GM21367 (cell line): Measurements from ENCODE around the gene TCF7L2.

Source experiments
- ATAC-seq: cut with Tn5 transposase; IDR thresholded peaks from one replicate; pipeline ENCODE4 v1.9.1; 2021; ENCODE audit not compliant: unreplicated experiment

The TCF7L2 gene

DNA sequence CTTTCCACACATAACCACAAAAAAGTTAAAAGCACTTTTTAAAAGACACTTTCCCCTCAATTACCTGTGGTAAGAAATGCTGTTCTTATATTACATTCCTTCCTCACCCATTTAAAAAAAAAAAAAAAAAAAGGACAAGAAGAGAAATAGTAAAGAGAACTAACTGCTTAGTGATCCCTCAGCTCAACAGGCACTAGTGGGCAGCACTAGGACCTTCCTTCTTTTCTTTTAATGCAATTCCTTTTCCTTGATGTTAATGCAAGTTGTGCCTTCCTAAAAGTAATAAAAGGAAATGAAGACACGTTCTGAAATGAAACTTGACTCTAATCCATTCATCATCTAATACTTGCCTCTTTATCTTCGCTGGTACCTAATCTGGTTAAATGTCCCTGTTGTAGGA is 189.7 kb downstream of the TCF7L2 start:
- no peak for ATAC-seq

DNA sequence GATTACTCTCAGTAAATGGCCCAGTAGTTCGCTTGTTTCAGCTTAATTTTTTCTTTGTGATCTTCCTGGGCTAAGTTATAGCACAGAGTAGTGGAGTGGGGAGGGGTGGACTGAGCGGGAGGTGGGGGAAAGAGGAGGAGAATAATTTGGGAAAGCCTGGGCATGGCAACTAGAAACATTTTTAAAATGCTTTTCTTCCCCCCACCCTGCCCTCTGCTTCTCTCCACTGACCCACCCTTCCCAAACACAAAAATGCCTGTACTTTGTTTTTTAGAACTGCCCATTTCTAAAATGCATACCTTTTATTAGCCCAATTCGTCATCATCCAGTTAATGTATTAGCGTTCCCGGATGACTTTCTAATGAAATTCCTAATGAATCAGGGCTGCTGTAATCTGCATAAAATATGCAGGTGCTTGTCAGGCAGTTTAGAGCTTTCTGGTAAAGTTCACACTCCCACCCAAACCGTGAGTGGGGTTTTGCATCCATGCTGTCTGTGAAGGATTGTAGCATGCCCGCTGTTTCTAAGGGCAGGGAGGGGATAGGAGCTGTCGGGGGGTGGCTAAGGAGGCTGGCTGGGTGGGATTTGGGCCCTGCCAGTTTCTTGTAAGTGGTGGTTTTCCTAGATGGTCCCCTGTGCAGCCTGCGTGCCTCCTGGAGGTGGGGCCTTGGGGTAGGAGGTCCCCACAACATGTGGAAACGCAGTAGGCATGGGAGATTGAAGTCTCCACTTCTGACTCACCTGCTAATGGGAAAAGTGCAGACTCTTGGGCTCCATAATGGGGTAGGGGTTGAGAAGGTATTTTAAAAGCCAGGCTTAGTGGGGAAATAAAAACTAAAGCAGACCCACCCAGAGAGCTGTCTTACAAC is 190.3 kb downstream of the TCF7L2 start:
- no peak for ATAC-seq

DNA sequence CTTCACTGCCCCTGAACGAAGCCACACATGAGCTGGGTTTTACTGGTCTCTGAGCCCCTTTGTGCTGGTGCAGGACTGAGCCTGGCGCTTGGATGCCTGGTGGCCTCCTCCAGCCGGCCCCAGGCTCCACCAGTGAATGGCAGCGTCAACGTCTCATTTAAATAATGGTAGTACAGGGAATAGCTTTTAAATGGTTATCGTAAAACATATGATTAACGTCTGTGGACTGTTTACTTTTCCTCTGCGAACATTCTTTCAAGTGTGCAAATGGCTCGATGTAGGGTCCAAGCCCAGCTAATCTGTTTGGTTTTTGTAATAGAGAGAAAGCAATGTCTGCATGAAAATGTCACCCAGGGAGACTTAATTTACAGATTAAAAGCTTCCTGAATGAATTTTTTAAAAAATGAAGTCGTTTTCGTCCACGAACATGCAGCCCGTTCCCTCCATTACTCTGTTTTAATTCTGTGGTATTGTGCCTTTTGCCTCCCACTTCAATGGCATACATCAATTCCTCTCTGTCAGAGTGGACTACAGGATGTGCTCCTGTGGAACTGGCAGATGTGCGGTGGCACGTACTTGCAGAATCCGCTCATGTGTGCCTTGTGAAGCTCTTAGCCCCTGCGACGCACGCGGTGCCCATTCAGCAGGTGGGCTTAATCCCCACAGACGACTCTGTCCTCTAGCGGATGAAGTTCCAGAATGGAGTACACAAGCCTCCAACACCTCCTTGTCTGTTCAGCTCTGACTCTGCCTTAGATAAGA is 192.7 kb downstream of the TCF7L2 start:
- ATAC-seq: no peak

DNA sequence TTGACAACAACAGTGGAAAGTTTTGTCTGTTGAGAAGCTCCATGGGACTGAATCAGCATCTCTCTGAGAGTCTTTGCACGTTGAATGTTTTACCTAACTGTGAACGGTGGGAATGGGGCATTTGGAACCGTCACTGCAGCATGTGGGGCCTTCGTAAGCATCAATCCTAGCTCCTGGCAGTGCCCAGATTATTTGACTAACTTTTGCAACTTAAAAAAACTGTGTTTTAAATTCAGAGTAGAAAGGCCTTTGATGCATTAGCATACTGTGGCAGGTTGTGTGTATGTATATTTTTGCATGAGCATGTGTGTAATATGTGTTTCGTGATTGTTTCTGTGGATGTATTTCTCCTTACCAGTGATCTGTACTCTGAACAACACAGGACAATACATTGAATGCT is 194.5 kb downstream of the TCF7L2 start:
- no peak for ATAC-seq

DNA sequence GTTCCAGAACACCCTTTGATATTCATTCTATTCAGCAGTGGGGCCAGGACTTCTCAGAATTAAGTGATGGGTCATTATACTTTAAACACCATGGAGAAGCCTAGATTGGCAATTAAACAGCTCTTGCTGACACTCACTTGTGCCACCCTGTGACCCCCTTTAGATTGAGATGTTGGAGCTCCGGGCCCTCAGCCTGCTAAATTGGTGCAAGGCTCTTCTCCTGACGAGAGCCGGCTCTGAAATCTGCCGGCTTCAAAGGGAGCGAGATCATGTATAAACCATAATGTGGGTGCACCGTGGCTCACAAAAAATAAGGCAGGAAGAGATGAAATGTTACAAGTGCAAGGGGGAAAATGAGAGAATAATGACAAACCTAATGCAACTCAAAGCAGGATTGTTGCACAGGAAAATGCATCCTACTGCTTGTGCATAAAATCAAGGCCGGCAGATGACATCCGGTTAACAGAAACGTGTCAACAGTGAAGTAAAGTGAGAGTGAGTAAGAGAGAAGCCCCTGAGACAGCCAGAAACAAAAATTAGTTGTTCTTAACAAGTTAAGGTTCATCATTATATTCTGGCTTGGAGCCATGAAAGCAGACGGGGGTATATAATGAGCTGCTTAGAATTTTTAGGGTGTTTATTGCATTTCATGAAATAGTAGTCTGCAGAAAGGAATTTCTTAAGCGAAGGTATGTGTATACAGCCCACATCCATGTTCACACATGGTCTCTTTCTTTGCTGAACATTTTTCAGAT is 198.2 kb downstream of the TCF7L2 start:
- no peak for ATAC-seq

DNA sequence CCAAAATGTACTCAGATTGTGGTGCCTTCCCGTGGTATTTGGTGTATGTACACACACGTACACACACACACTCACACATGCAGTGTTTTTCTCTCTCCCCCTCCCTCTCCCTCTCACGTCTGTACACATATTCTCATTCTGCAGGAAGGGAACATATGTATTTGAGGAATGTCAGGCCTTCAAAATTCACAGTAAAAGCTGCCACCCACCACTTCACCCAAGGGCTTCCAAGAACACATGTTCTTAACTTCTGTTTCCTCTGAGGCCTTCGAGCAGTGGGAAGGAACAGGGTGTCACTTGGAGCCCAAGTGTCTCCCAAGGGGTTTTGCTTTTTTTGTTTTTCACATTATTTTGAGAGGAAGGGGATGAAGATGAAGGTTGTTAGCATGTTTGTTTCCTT is 198.9 kb downstream of the TCF7L2 start:
- no peak for ATAC-seq

DNA sequence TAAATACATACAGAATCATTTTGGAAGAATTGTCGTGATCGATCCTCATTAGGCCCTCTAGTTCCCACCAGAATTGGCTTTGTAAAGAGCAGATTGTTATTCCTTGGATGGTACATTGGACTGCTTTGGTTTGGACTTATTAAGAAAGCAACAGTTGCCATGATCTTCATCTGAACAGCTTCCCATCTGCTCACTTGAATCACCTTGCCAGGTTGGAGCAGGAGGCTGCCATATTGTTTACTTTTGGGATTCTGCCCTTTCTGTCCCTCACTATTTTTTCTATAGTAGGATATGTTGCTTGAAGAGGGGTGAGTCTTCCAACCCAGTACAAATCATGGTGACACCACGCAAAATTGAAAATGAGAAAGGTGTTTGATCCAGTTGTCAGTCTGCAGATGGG is 199.6 kb downstream of the TCF7L2 start:
- ATAC-seq: no peak

DNA sequence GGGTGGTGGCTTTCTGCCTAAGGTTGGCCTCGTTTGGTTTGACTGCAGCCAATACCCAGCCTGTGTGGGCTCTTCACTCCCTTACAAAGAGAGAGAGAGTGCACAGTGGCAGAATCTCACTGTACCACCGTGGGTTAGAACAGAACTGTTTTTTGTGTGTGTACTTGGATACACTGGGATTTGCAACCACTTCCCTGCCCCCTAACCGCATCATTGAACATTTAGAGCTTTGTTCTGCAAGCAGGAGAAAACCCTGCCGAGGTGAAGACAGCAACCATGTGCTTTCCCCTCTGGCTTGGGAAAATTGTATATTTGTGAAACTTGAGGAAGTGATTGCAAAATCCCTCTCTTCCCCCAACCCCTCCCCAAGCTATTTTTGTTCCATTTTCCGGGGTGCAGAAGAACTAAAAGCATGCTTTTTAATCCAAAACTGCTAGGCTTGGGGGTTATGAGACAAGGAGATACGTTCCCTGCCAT is 201.2 kb downstream of the TCF7L2 start:
- no peak for ATAC-seq

DNA sequence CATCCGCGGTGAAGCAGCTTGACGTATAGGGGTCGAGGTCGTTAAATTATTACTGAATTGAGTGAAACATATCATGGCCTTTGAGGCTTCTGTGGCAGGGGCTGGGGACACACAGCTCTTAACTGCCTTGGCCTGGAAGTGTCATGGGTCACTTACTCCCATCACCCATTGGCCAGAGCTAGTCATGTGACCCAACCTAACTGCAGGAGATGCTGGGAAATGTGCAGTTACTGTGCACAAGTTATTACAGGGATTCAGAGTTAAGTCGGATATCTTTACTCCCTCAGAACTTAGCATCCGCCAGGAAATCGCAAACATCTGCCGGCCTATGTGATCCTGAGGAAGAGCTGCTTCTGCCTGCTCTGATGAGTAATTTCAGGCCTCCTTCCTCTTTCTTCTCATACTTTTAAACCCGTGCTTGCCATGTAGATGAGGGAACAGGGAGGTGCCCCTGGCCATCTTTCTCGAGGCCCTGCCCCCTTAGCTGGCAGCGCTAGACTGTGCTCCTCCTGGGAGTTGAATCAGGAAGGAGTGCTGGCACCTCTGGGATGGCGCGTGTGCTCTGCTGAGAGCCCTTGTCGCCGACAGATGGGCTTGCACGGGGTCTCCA is 203.6 kb downstream of the TCF7L2 start:
- ATAC-seq: no peak

DNA sequence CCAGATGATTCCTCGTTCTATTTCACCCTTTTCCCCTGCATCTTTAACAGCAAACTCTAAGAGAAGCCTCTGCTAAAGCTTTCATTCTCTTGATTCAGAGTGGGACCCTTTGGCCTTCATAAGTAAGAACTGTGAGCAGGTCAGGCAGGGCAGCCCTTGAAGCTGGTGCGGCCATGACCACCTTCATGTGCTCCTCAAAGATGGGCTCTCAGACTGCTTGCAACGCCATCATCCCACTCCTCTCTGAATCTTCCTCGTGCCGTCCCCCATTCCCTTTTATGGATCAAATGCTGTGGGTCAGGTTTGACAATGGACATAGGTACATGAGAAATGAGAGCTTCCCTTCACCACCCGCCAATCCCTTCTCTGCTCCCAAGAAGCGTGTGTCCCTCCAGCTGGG is 207.4 kb downstream of the TCF7L2 start:
- ATAC-seq: no peak

DNA sequence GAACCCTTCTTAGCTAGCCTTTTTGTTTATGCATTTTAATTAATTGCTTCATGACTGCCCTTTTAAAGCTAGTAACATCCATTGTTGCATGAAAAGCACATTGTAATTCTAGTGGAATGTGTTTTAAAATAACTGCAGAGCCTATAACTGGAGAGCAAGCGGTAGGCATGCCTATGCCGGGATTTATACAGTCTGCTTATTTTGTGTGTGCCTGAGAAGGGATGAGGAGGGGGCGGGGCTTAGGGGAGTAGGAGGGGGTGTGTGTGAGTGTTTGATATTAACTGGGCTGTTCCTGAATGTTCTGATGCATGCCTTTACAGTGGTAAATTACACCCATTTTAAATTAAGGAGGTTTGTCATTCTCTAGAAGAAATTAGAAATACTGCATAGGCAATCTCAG is 208.1 kb downstream of the TCF7L2 start:
- no peak for ATAC-seq

DNA sequence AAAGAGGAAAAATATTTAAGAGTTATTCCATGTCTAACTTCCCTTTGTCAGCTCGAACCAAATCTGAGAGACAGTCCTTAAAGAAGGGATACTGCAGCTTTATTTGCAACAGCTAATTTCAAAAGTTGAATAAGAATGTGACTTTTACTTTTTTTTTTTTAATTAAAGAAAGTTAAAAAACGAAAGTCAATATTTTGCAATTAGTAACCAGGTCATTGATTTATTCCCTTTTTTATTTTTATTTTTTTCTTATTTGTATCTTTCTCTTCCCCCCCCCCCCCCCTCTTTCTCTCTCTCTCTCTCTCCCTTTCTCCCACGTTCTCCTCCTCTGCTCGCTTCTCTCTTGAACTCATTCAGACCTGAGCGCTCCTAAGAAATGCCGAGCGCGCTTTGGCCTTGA is 209.5 kb downstream of the TCF7L2 start:
- no peak for ATAC-seq

DNA sequence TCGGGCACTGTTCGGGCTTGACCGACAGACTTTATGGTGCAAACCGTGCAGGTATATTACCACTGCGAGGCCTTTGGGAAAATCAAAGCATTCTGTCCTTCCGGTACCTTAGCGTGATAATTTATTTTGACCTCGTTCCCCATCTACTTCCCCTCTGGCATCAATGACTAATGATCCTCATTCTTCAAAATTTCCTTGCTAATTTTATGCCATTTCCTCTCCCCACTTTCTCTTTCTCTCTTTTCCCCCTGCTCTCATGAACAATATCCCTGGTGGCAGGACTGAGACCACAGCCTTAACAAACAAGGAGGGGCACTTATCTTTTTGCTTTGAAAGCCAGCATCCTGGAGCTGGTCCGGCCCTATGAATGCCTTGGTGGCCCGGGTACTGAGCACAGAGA is 210.6 kb downstream of the TCF7L2 start:
- no peak for ATAC-seq

DNA sequence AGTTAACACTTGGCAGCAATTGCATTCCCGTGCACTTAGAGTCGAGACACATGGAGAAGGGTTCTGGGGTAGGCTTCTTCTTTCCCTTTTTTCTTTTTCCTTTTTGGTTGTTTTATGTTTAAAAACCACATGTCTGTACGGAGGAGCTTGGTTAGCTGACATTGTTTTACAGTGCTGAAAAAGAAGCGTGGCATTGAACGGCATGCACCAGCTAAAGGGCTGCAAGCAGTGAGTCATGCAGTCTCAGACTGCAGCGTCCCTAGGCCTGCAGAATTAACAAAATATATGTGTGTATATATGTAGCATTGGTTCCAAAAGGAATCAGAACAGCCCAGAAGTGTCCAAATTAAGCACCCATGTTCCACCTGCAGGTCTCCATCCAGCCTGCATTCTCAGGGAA is 211.0 kb downstream of the TCF7L2 start:
- ATAC-seq: no peak

DNA sequence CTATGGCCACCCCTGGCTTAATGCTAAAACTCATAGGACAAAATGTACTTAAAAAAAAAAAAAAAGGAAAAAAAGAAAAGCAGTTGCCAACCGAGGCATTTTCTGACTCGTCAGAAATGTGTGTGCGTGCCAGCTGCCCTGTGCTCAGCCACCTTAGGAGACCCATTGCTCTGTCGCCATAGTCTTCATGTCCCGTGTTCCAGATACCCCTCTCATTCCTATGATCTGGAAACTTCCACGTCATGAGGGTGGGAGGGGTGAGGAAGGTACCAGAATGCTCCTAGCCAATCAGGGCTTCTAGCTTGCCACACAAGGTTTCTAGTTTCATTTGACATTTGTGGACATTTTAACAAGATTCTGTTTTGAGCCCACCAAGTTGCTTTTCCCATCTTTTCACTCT is 212.9 kb downstream of the TCF7L2 start:
- ATAC-seq: no peak

DNA sequence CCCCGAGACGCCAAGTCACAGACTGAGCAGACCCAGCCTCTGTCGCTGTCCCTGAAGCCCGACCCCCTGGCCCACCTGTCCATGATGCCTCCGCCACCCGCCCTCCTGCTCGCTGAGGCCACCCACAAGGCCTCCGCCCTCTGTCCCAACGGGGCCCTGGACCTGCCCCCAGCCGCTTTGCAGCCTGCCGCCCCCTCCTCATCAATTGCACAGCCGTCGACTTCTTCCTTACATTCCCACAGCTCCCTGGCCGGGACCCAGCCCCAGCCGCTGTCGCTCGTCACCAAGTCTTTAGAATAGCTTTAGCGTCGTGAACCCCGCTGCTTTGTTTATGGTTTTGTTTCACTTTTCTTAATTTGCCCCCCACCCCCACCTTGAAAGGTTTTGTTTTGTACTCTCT is 215.6 kb downstream of the TCF7L2 start:
- no peak for ATAC-seq

DNA sequence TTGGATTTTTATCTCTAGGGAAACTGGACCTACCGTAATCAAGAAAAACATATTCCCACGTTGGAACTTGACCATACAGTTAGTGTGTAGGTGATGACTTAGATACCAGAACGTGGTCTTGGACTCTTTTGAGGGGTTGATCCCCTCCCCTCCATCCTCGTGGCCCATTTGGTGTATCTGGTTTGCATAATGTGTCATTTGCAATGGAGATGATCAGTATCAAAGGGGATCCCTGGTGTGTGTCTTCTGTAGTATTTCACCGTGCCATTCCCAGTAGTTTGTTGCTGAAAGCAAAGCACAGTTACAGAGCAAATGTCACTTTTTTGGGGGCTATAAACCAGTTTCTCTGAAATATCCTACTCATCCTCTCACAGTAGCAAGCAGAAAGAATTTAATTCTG is 217.7 kb downstream of the TCF7L2 start:
- no peak for ATAC-seq

DNA sequence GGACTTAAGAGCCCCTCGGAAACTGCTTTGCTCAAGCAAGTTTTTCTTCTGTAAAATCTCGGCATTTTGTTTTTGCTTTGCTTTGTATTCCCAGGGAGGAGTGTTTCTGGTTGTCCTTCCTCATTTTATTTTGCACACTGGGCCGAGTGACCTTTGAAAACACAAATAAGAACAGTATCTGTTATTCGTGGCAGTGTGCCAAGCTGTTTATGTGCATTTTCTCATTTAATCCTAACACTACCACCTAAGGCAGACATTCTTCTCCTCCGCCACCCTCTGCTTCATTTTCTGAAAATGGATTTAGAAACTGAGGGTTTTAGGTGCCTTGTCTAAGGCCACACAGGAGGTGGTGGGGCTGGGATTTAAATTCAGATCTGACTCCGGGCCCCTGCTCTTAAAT is 218.5 kb downstream of the TCF7L2 start:
- no peak for ATAC-seq

DNA sequence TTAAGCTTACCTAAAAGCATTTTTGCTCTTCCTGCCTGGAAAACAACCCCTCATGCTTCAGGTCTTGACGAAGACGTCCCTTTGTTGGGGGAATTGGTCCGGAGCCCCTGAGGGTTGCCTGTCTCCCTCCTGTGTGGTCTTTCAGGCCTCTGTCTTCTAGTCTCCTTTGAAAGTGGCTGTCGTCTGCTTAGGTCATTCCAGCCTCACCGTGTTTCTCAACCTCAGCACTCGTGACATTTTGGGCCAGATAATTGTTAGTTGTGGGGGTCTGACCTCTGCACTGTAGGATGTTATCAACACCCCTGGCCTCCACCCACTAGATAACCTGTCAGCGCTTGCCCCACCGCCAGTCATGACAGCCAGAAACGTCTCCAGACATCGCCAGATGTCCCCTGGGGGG is 219.1 kb downstream of the TCF7L2 start:
- ATAC-seq: no peak

DNA sequence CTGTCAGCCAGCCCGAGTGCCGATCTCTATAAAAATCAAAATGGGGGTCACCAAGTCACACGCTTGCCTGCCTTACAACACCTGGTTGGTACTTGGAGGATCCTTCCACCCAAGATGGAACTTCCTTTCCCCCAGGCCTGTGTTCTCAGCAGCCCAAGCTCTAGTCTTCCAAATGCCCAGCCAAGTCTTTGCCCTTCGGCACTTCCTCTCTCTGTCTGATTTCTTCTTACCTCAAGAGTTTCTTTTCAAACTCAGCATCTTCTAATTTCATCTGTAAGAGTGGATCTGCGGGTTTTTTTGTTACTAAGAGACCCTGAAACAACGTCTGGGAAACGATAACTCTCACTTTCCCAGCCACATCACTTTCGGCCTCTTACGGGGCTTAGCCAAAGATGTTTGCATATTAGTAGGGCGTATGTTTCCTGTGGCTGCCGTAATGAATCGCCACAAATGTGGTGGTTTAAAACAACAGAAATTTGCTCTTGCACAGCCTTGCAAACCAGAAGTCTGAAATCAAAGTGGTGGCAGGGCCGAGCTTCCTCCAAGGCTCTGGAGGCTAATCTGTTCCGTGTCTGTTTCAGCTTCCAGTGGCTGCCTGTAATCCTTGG is 219.9 kb downstream of the TCF7L2 start:
- peak; percentile 94 for ATAC-seq

DNA sequence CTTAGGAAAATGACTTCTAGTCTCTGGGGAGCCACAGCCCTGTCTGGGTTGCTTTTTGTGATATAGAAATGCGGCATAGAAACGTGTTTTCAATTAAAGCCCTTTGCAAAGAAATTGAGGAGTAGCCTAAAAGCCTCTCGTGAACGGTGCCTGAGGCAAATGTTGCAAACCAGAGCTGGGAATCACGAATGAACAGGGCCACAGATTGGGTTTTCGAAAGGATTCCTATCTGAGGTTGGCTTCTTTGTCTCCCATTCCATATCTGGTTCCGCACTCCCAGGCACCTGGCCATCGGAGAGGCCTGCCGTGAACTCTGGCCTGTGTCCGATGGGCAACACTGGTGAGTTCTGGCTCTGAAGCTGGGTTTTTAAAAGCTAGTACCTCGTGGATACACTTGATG is 221.6 kb downstream of the TCF7L2 start:
- no peak for ATAC-seq
